ENCODE data around the gene NCOR2.

The NCOR2 gene

DNA sequence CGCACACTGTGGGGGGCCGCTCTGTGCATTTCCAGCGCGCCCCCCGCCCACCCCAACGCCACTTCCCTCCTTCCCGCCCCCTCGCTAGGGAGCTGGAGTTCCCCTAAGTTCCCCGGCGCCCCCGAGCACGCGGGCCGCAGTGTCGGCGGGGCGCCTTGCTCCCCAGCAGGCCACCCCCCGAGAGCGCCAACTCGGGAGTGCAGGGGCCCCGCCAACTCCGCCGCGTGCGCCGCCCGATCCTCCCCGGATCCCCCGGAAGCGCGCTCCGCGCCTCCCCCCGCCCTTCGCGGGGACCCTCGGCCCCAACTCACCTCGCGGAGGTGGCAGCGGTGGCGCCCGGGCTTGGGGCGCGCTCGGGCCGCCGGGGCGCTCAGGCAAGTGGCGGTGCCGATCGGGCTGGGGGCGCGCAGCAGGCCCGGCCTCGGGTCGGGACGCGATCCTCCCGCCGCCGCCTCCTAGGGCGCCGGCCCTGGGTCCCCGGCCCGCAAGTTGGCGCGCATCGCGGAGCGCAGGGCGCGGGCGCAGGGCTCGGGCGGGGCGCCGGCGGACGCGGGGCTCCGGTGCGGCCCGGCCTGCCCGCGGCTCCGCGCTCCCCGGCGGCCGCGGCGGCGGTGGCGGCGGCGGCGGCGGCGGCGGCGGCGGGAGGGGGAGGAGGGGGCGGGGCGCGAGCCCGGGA is at the start of gene NCOR2:
NCOR2 (minus strand) TSS at position 616 of the 676 bp plus-strand sequence. CDS start 72,361 bp downstream, outside the sequence.
- DNase-seq (ENCODE audit: low read depth), result no peak

DNA sequence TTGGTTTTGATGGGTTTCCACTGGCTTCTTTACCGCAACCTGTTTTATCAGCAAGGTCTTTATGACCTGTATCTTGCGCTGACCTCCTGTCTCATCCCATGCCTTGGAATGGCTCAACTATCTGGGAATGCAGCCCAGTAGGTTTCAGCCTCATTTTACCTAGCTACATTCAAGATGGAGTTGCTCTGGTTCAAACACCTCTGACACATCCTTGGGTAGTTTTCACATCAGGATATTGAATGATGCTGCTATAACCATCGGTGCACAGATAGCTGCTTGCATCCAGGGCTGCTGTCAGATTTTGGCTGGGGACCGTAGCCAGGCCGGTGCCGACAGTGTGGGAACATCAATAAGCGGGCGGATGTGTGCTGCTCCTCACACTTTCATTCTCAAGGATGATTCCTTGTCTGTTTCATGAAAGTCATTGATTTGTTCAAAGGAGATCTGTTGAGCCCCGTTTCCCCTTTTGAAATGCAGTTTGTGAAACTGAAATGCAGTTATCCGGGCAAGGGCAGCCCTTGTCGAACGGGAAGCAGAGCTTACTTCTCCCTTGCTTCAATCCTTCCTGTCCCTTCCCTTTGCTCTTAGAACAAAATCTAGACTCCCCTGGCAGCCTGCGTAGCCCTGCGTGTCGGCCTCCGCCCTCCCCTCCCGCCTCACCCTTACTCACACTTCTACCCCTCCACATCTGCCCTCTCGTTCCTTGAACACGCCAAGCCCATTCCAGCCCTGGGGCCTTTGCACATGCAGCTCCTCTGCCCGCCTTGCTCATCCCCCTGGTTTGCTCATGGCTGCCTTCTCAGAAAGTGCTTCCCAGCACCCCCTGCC is 49.2 kb upstream of the NCOR2 start:
- DNase-seq (ENCODE audit: low read depth), result no peak

DNA sequence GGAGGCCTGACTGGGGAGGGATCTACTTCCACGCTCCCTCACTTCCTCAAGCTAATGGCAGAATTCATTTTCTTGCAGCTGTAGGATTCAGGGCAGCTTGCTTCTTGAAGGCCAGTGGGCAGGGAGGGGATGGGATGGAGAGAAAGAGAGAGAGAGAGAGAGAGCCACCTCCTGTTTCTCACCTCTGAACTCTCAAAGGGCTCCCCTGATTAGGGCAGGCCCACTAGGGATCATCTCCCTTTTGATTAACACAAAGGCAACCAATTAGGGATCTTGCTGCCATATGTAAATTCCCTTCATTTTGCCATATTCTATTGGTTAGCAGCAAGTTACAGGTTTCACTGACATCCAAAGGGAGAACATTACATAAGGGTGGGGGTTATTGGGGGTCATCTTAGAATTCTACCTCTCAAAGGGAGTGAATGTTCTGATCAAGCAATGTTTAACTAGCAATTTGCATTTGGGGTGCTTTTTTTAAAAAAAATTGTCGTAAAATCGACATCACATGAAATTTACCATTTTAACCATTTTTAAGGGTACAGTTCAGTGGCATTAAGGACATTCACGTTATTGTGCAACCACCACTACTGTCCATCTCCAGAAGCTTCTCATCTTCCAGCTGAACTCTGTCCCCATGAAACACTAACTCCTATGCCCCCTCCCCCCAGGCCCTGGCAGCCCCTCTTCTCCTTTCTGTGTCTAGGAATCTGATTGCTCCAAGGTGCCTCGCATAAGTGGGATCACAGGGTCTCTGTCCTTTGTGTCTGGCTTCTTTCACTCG is 47.3 kb upstream of the NCOR2 start:
- no peak for DNase-seq (ENCODE audit: low read depth)

DNA sequence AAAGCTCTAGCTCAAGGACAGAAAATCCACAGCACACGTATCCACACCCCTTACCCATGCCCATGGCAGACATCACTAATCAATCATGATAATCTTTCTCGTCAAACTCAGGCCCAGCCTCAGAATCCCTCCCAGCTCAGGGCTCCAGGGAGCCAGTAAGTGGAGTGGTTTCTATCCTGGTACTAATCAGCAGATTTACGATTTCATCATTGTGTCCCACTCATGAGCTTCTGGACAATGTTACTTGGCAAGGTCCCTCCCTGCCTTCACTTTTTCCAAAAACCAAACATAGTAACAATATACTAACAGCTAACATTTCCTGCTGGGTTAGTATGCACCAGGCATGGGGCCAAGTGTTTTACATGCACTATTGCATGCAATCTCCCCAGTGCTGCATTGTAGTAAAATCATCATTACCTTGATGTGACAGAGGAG is 45.8 kb upstream of the NCOR2 start:
- peak; percentile 91 for DNase-seq (ENCODE audit: low read depth)

DNA sequence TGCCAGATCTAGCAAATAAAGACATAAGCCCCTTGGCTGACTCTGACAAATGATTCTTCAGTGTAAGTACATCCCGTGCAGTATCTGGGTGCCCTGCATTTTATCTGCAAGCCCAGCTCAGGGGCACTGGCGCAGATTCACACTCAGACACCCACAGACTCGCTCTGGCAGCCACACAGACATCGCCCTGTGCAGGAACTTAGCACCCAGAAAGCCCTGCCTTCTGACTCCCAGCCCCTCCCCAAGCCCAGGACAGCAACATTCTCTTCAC is 44.9 kb upstream of the NCOR2 start:
- DNase-seq (ENCODE audit: low read depth), result no peak

DNA sequence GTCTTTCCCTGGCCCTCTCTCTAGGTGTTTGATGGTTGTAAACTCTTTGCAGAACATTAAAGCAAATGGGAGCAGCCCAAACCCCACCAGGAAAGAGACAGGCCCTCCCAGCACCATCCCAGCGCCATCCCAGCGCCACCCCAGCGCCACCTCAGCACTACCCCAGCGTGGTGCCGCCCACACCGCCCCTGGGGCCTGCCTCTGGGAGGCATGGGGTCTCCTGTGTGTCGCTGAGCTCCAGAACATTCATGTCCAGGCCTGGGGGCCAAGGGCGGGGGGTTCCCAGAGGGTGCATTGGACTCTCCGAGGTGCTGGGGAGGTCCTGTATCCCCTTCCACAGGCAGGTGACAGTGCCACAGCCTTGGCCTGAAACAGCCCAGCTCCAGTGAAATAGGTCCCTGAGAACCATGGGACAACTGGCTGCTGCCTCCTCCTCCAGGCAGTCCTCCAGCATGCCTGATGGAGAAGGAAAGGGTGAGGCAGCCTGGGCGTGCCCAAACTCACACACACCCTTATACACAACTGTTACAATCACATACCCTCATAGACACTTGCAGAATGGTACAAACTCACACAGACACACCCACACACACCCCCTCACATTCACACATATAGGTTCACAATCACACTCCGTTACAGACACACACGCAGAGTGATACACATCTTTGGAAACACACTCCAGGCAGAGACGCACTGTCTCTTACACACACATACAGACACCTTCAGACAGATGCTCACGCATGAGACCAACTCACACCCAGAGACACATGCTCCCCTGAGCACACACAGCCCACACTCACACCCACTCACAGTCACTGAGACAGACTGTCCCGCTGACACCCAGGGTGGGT is 44.4 kb upstream of the NCOR2 start:
- no peak for DNase-seq (ENCODE audit: low read depth)

DNA sequence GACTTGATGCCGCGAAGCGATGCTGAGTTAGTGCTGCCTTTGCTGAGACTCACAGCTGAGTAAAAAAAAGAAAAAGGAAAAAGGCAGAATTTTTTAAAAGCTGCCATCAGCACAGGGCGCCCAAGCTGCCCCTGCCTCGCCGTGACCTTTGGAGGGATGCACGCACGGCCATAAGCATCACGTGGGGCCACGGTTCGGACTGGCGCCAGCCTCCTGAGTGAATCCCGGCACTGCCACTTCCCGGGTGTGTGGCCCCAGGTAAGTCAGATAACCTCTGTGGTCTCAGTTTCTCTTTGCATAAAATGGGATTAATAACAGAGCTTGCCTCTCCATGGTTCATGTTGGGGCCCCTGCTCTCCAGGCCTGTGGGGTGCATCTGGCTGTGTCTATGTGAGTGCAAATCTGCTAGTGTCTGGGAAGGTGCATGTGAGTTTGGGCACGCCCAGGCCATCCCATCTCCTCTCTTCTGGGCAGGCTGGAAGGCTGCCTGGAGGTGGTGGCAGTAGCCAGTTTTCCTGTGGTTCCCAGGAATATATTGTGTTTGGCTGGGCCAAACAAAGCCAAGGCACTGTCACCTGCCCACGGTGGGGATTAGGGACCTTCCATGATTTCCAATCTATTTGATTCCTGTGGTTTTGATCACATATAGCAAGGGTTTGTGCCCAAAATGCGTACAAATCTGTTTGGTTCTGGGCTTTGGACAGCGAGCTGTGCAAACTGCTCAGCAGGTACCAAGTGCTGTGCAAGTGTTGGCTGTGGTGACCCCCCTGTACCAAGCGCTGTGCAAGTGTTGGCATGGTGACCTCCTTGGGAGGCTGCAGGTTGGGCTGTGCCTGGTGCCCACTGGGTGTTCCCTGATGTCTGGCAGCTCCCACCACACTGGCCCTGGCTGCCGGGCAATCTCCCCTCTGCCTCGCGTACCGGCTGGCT is 43.5 kb upstream of the NCOR2 start:
- no peak for DNase-seq (ENCODE audit: low read depth)

DNA sequence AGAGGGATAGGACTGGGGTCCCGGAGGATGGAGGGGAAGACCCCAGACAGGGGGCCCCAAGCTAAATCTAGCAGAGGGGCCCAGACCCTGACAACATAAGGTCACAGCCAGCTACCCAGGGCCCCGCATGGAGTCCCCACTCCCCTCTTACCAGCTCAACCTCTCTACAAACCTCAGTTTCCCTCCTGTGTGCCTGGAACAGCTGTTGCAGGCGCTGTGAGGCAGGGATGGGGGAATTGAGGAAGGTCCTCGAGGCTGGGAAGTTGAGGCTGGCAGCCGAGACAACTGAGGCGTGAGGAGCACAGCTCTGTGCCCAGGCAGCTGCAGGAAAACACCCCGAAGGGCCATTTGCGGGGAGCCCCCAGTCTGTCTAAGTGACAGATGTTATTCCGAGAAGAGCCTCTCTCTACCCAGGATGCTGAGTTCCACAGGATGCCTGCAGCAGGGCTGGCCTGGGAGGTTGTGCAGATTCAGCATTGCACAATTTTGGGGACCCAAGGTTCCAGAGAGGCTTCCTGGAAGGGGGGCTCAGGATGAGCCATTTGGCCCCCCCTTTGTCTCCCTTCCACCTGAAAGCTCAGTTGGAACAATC is 42.7 kb upstream of the NCOR2 start:
- no peak for DNase-seq (ENCODE audit: low read depth)

DNA sequence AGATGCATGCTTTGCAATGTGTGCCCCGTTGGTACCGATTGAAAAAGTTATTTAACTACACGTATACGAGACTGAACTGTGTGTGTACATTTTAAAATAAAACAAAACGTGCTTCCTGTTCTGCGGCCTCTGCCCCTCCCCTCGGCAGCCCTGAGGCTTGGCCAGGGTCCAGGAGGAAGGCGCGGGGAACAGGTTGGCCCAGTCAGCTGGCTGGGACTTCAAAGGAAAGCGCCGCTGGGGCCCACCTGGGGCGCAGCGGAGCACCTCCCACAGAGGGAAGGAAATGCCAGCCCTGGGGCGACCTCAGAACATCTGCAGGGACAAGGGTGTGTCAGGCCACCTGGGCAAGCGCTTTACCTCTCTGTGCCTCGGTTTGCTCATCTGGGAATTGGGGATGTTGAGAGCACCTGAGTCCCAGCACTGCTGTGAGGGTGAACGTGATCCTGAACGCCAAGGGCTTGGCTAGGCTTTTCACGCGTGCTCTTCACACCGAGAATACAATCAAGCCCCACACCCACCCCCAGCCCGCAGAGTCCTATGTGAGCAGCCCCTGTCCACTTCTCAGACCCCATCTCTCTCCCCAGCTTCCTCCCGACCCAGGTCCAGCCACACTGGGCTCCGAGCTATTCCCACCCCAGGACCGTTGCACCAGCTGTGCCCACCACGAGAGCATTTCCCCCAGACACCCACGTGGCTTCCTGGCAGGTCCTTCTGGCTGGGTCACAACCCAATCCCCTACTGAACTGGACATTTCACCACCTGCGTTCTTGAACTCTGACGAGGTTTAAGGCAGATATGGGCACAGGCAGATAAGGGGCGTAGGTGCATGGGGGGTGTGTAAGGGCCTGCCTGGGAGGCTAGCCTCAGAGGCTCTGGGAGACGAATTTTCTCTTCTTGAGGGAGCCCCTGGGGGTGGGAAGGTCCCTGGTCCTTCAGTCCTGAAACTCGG is 41.9 kb upstream of the NCOR2 start:
- DNase-seq (ENCODE audit: low read depth), result peak; percentile 46

DNA sequence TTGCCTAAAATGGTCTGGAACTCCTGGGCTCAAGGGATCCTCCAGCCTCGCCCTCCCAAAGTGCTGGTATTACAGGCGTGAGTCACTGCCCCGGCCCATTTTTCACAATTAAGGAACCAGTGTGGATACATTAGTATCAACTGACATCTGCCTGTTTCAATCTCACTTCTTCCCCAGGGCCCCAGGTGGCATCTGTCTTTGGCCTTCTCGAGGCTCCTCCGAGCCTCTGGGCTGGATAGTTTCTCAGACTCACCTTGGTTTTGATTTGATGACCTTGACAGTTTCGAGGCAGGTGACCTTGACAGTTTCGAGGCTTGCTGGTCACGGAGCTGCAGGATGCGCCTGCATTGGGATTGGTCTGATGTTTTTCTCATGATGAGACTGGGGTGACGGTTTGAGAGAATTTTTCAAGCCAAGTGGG is 41.0 kb upstream of the NCOR2 start:
- DNase-seq (ENCODE audit: low read depth), result no peak

DNA sequence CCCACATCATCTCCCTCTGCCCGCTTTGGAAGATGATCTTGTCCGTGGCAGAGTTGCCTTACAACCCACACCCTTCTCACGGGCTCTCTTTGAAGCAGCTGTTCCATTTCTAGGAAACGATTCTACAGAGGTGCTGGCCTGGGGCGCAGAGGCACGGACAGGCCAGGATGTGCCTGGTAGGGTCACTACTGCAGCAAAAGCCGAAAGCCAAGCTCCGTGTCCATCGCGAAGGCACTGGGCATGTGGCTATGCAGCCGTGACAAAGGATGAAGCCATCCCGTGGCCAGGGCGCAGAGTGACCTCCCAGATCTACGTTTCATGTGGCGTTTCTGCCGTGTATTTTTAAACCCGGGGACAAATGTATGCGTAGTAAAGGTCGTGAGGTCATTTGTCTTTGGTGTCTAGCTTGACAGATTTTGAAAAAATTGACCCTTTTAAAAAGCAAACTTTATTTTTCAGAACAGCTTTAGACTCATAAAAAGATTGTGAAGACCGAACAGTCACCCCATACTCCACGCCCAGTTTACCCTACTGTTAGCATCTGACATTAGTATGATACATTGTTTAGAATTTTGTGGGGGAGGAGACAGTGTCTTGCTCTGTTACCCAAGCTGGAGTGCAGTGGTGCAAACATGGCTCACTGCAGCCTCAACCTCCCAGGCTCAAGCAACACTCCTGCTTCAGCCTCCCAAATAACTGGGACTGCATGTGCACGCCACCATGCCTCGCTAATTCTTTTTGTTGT is 40.4 kb upstream of the NCOR2 start:
- peak; percentile 73 for DNase-seq (ENCODE audit: low read depth)

DNA sequence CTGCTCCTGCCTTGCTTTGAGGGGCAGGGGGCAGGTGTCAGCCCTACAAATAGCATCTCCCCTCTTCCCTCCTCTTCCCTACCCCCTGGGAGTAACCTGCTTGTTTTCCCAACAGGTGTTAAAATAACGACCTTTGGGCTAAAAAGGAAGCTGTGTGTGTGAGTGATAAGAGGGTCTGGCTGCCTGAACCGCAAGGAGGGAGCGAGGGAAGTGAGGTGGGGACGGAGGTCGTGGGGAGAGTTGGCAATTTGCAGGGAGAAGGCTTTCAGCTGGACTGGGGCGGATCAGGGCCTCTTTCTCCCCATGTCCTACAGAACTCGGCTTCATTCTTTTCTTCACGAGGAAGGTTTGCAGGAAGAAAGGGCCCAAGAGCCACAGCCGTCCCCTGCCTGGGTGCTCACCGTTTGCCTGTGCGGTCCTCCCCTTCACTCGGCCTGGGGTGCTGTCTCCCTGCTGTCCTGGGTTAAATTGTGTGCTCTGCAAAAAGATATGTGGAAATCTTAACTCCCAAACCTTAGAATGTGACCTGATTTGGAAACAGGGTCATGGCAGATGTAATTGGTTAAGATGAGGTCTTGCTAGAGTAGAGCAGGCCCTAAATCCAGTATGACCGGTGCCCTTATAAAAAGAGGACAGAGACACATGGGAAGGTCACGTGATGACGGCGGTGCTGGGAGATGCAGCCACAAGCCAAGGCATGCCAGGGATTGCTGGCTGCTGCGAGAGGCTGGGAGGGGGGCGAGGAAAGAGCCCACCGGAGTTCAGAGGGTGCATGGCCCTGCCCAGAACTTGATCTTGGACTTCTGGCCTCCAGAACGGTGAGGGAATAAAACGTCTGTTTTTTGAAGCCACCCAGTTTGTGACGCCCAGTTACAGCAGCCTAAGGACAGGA is 38.7 kb upstream of the NCOR2 start:
- DNase-seq (ENCODE audit: low read depth), result no peak

DNA sequence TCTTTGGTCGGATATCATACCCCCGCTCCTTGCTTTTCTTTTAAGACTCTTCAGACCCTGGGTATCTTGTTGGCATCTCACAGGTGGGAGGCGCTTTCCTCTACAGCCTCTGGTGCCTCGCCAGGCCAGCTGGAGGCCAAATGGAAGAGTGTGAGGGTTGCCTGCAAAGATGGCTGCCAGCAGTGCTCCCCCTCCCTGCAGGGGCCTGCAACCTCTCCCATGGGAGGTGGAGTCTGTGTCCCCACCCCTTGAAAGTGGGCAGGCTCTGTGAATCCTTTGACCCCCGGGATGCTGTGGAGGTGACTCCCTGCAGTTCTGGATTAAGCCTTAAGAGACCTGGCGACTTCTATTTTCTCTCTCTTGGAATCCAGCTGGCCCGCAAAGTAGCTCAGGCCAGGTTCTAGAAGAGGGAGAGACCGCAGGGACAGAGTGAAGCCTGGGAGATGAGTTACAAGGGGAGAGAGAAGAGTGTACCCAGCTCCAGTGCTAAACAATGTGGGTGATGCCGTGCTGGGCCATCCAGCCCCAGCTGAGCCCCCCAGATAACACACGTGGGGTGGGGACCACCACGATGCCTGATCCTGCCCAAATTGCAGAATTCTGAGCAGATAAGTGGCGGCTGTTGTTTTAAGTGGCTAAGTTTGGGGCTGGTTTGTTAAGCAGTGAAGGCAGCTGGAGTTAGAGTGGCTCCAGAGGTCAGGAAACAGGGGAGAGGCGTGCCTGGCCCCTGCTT is 37.9 kb upstream of the NCOR2 start:
- DNase-seq (ENCODE audit: low read depth), result no peak

DNA sequence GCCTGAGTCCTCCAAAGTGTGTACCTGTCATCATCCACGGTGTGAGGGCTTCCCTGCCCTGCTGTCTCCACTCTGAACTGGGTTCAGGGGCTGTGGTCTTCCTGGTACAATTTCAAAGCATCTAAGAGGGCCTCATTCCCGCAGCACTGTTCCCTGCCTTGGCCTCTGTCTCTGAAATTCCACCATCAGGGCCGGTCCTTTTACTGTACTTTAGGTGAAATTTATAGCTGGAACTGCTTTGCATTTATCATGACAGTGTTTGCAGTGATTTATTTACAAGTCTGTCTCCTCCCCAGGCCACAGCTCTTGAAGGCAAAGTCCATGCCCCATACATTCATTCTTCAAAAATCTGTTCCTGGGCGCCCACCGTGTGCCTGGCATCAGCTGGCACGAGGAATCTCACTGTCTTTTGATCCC is 36.9 kb upstream of the NCOR2 start:
- peak; percentile 42 for DNase-seq (ENCODE audit: low read depth)

DNA sequence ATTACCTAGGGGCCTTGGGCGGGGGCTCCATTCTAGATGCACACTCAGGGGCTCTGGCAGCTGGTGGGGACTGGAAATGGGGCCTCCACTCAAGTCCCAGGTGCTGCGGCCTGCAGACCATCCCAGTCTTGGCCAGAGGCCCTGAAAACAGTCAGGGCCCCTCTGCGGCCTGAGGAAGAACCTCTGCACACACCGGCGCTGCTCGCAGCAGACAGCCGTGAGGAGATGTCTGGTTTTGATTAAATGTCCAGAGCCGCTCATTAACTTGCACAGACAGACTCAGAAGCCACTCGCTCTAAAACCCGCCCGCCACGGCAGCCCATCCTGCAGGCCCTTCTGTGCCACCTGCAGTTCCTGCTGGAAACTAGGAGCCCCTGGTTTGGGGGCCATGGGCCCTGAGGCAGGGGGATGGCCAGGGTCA is 36.4 kb upstream of the NCOR2 start:
- DNase-seq (ENCODE audit: low read depth), result no peak

DNA sequence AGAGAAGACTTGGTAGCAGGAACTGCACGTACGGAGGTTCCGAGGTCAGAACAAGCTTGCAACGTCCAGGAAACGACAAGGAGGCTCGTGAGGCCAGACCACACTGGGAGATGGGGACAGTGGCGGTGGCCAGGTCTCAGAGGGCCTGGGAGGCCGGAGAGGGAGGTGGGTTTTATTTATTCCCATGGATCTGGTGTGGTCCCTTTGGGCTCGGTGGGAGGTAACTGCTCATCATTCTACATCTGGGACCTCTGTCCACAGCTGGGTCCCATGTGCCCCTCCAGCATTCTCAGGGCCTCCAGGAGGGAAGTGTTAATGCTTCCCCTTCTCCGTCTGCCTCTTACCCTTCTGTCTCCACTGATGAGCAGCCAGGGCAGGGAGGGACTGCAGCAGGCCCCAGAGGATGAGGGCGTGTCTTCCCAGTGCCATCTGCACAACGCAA is 35.7 kb upstream of the NCOR2 start:
- no peak for DNase-seq (ENCODE audit: low read depth)

DNA sequence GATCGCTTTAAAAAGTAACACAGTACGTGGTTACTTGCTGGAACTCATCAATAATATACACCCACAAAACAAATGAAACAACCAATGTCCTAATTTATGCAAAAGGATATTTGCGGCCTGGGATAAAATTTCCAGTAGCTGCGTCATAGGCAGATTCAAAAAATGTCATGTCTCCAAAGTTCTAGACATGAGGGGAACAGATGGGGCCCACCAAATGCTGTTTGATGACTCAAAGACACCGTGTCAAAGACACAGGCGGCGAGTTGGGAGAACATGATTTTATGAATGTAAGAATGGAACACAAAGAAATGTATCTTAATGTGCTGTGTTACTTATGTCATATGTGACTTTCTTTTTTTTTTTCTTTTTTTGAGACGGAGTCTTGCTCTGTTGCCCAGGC is 34.3 kb upstream of the NCOR2 start:
- DNase-seq (ENCODE audit: low read depth), result no peak

Data from amniotic epithelial cell (primary cell).